Neural crest cell (in vitro differentiated cells): Measurements from ENCODE around the gene RACGAP1. TPM values are rescaled to one million over a fixed set of nuclear protein-coding genes. Genes with fewer than 3 reads are reported as not detected.

ENCODE experiments used
- DNase-seq: peaks from one replicate; pipeline ENCODE4 v3.0.0; 2021; ENCODE audit warnings: low read depth, mixed read lengths, low spot score
- H3K27ac Mint-ChIP-seq: one replicate; pipeline ENCODE4 v1.8.0; 2021; ENCODE audit warnings: mild to moderate bottlenecking, mixed read lengths; ENCODE audit not compliant: unreplicated experiment
- H3K27me3 Mint-ChIP-seq: 2 replicates; pipeline ENCODE4 v1.8.0; 2021; ENCODE audit warnings: low read depth, mild to moderate bottlenecking, mixed read lengths
- H3K36me3 Mint-ChIP-seq: 2 replicates; pipeline ENCODE4 v1.8.0; 2021; ENCODE audit warnings: low read depth, mild to moderate bottlenecking, mixed read lengths
- H3K4me1 Mint-ChIP-seq: 2 replicates; pipeline ENCODE4 v1.8.0; 2021; ENCODE audit warnings: mixed read lengths
- H3K4me3 Mint-ChIP-seq: one replicate; pipeline ENCODE4 v1.8.0; 2021; ENCODE audit warnings: mild to moderate bottlenecking, mixed read lengths
- H3K9me3 Mint-ChIP-seq: 2 replicates; pipeline ENCODE4 v1.8.0; 2021; ENCODE audit warnings: mixed read lengths
- total RNA-seq: library from RNA; stranded (reverse); gene quantifications from 2 replicates; pipeline ENCODE4 v1.2.1, GENCODE V29; 2021
- TF ChIP-seq, protein P1 (sequence below): fragments of 200-600 bp; sonication (generic); conservative IDR thresholded peaks from 2 replicates; pipeline ENCODE4 v1.5.0; 2021; ENCODE audit warnings: antibody characterized with exemption, mild to moderate bottlenecking

RACGAP1 gene
- total RNA-seq, 1 donor from 2014 or later: 104 TPM

DNA sequence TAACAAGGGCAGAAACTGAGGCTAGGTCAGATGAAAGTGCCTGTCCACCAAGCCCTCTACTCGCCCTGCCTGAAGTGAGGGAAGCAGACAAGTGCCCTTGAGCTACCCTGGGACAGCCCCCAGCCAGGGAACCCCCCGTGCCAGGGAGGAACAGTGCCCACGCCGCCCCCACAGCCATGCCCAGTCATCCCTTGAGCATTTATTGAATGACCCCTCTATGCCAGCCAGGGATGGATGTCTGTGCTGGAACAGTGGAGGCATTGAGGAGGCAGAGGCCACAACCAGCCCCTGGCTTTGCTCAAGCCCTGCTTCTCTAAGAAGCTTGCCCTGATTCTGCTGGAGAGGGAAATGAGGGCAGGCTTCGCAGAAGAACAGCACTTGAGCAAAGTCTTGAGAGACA lies 56.3 kb downstream of the RACGAP1 start:
- H3K27ac Mint-ChIP-seq: no peak overlapping the region
- DNase-seq: no peak
- H3K36me3 Mint-ChIP-seq: no peaks in the 10 kb centered on the region
- no peak overlapping the region for H3K4me3 Mint-ChIP-seq
- H3K4me1 Mint-ChIP-seq: no peaks in the 10 kb centered on the region
- H3K27me3 Mint-ChIP-seq: peaks cover 18% of the 10 kb centered on the region
- TF ChIP-seq, protein P1, sequence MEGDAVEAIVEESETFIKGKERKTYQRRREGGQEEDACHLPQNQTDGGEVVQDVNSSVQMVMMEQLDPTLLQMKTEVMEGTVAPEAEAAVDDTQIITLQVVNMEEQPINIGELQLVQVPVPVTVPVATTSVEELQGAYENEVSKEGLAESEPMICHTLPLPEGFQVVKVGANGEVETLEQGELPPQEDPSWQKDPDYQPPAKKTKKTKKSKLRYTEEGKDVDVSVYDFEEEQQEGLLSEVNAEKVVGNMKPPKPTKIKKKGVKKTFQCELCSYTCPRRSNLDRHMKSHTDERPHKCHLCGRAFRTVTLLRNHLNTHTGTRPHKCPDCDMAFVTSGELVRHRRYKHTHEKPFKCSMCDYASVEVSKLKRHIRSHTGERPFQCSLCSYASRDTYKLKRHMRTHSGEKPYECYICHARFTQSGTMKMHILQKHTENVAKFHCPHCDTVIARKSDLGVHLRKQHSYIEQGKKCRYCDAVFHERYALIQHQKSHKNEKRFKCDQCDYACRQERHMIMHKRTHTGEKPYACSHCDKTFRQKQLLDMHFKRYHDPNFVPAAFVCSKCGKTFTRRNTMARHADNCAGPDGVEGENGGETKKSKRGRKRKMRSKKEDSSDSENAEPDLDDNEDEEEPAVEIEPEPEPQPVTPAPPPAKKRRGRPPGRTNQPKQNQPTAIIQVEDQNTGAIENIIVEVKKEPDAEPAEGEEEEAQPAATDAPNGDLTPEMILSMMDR: no peak
- no peaks in the 10 kb centered on the region for H3K9me3 Mint-ChIP-seq

DNA sequence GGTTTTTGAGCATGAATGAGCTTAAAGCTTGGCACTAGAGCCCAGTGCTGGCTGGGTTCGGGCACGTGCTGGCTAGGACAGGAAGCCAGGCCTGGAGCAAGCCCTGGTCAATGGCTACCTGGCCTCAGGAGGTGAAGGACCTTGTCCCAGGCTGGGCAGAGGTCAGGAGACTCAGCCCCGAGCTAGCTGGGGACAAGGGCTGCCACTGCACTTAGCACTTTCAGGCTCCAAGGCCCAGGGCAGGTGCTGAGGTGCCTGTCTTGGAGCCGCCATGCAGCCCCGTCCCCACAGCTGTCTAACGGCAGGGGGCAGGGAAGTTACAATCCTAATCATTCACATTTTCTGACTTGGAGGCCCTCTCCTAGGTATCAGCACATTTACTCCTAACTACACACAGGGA lies 56.8 kb downstream of the RACGAP1 start:
- Mint-ChIP-seq H3K27ac (no peak overlapping the region), H3K27me3 (peaks cover 18% of the 10 kb centered on the region), H3K4me1 (no peaks in the 10 kb centered on the region), H3K36me3 (no peaks in the 10 kb centered on the region), H3K9me3 (no peaks in the 10 kb centered on the region), H3K4me3 (no peak overlapping the region)
- TF ChIP-seq, protein P1: no peak
- DNase-seq: no peak

DNA sequence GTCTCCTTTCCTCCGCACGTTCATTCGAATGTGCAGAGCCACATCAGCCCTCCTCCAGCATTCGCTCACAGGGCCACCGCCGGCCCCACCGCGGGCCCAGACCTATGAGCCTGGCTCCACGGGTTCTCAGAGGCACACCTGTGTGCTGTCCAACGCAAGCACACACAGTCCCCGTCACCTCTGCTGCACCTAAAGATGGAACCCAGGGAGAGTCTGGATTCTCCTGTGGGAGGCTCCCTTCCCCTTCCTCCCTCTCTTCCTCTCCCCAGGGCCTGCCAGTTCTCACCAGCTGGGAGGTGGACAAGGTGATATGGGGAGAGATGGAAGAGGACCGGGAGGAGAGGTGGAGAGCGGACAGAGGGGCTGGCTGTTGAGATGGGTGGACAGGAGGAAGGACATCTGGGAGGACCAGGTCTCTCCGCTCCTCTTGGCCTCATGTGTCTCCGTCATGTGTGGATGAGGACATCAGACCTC lies 57.5 kb downstream of the RACGAP1 start:
- Mint-ChIP-seq H3K36me3 (no peaks in the 10 kb centered on the region), H3K4me1 (no peaks in the 10 kb centered on the region), H3K4me3 (no peak overlapping the region), H3K9me3 (no peaks in the 10 kb centered on the region), H3K27me3 (peaks cover 20% of the 10 kb centered on the region), H3K27ac (no peak overlapping the region)
- TF ChIP-seq, protein P1: no peak
- DNase-seq: no peak

DNA sequence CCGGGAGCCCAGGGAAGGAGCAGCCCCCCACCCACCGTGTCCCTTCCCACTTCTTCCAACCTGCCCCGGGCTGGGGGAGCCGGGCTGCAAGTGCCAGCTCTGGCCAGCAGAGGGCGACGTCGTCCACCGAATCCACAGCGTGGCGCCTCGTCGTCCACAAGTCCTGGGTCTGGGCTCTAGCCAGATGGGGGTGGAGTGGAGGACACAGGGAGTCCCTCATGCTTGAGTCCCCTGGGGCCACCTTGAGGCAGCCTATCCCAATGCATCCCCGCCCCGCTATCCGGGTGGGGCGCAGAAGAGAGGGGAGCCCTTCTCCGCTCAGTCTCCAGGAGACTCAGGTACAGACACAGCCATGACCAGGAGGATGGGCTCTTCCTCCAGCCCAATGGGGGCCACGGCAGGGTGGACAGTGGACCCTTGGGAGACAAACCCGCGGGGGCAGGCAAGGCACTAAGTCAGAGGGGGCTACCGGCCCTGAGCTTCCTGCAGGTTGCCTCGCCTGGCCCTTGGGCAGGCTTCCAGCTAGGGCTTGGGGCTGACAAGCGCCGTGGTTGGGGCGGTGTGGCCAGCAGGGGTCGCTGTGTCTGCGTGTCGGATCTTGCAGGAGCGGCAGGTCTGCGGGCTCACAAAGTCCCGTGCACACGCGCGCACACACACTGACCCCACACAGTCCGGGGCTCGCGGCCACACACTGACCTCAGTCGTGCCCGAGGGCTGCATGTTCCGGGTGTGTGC lies 58.1 kb downstream of the RACGAP1 start:
- Mint-ChIP-seq H3K4me3 (no peak overlapping the region), H3K4me1 (no peaks in the 10 kb centered on the region), H3K36me3 (no peaks in the 10 kb centered on the region), H3K9me3 (no peaks in the 10 kb centered on the region), H3K27ac (no peak overlapping the region), H3K27me3 (peaks cover 24% of the 10 kb centered on the region)
- TF ChIP-seq, protein P1: peak; percentile 75
- DNase-seq: peak; percentile 97

DNA sequence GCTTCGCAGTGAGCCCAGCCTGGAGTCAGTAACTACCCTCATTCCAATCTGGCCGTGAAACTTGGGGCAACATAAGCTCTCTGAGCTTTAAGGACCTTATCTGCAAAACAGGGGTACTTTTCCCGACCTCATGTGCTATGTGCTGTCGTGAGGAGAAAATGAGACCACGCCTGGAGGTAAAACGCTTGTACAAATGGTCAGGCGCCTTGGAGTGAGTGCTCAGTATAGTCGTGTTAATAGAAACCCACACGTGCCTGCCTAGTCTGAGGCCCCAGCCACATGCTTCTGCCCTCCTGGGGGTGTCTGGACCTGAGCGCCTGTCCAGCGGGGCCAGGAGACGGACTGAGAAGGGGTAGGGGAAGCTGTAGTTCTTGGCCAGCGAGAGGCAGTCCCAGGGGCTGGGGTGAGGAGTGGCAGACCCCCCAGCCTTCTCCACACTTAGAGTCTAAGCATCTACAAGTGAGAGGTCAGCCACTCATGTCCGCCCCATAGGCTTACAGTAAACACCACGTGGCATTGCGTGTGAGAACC lies 58.7 kb downstream of the RACGAP1 start:
- Mint-ChIP-seq H3K4me3 (peak overlapping the region; percentile 6), H3K27ac (no peak overlapping the region), H3K27me3 (peaks cover 27% of the 10 kb centered on the region)

More for the DNA sequence above, 58.7 kb downstream of the RACGAP1 start:
- Mint-ChIP-seq H3K4me1 (no peaks in the 10 kb centered on the region), H3K36me3 (no peaks in the 10 kb centered on the region), H3K9me3 (no peaks in the 10 kb centered on the region)
- DNase-seq: no peak
- TF ChIP-seq, protein P1: no peak
